ENCODE measurements around the gene MFSD6. TPM values are rescaled to one million over a fixed set of nuclear protein-coding genes. Genes with fewer than 3 reads are reported as not detected.

Gene MFSD6
- total RNA-seq, 4 donors from 2014 or later, result 43.1 to 123 (median 60.5) TPM

DNA sequence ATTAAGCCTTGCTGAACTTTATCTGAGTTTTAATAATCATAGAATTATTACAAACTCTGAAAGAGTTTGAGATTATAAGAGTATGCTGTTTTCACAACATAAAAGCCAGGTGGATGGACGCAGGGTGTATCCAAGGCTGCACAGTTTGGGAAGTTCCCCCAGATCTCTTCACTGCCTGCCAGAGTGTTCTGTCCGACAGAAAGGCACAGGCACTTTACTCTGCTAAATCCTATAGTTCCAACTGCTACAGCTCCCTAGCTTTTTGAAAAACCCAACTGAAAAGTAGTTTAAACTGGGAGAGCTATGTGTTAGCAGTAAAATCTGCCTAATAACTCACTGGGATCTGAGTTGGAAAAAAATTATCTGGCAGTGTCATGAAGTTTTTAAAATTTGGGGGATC, 38.0 kb downstream of the MFSD6 start:
- TF ChIP-seq, protein P1, sequence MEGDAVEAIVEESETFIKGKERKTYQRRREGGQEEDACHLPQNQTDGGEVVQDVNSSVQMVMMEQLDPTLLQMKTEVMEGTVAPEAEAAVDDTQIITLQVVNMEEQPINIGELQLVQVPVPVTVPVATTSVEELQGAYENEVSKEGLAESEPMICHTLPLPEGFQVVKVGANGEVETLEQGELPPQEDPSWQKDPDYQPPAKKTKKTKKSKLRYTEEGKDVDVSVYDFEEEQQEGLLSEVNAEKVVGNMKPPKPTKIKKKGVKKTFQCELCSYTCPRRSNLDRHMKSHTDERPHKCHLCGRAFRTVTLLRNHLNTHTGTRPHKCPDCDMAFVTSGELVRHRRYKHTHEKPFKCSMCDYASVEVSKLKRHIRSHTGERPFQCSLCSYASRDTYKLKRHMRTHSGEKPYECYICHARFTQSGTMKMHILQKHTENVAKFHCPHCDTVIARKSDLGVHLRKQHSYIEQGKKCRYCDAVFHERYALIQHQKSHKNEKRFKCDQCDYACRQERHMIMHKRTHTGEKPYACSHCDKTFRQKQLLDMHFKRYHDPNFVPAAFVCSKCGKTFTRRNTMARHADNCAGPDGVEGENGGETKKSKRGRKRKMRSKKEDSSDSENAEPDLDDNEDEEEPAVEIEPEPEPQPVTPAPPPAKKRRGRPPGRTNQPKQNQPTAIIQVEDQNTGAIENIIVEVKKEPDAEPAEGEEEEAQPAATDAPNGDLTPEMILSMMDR (IDR thresholded peaks at IDR 0.05), result no peak
- ATAC-seq (ENCODE audit: low FRiP score) (peak; percentile 50), DNase-seq (ENCODE audit: low spot score) (no peak)

DNA sequence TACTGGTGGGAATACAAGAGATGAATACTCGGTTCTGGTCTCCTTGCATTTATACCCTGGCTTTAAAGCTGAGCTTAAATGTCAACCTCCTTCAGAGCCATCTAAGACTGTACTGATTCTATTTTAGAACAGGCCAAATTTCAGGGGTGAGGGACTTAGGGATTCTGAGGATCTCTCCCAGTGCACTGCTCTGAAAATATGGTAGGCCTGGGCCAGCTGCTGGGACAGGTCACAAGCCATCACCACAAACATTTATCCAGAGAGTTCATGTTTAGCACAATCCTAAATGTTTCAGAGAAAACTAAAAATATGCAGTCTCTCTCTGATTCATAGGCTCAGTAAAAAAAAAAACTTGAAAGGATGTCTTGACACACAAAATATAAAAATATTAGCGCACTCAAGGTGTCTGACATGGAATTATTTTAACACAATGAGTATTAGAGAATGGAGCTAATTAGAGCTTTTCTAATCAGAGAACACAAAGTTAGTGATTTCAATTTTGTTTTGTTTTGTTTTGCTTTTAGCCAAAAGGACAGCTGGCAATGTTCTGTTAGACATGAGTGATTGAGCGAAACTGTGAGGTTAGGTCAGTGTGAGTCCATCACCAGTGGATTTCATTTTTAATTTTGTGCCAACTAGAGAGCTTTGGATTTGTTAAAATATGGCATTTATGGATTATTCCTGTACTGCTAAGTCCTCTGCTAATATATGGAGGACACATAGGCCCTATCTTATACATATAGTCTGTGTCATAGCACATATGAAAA, 38.8 kb downstream of the MFSD6 start:
- DNase-seq (ENCODE audit: low spot score) (no peak), ATAC-seq (ENCODE audit: low FRiP score) (peak; percentile 28)
- TF ChIP-seq, protein P1 (IDR thresholded peaks at IDR 0.05), result no peak

DNA sequence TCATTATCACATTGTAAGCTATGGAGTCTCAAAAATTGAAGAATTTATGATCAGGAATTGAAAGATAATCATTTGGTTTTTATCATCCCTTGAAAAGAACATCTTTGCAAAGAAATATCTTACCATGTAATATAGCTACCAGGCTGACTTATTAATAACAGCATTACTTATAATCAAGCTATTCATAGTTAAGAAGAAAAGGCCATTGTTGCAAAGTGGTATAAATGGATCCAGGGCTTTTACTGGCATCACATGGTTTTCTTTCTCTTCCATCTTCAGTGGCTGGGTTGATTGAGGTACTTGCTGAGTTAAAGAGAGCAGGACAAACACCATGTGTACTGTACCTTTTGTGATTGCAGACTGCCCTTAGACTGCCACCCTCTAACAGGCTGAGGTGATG, 39.6 kb downstream of the MFSD6 start:
- TF ChIP-seq, protein P1 (IDR thresholded peaks at IDR 0.05), result no peak
- DNase-seq (ENCODE audit: low spot score), result no peak
- ATAC-seq (ENCODE audit: low FRiP score), result no peak

DNA sequence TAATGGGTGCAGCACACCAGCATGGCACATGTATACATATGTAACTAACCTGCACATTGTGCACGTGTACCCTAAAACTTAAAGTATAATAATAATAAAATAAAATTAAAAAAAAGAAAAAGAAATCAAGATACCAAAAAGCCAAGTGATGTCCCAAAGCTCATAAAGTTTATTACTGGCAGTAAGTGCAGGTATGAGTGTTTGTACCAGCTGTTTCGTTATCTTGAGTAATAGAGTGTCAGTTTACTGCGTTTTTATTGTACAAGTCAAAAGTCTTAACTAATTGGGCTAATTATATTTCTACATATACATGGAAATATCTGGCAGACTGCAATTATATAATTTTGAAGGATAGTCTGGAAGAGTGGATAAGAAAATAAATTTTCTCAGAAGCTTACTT, 41.8 kb downstream of the MFSD6 start:
- ATAC-seq (ENCODE audit: low FRiP score), result no peak
- TF ChIP-seq, protein P1 (IDR thresholded peaks at IDR 0.05), result no peak
- no peak for DNase-seq (ENCODE audit: low spot score)

DNA sequence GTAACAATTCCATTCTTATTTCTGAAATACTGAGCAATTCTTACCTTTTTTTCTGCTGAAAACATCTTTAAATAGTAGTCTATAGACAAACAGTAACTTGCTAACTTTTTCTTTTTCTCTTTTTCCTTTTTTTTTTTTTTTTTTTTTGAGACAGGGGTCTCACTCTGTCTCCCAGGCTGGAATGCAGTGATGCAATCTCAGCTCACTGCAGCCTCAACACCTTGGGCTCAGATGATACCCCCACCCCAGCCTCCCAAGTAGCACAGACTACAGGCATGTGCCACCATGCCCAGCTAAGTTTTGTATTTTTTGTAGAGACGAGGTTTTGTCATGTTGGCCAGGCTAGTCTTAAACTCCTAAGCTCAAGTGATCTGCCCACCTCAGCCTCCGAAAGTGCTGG, 42.2 kb downstream of the MFSD6 start:
- ATAC-seq (ENCODE audit: low FRiP score), result no peak
- TF ChIP-seq, protein P1 (IDR thresholded peaks at IDR 0.05), result no peak
- DNase-seq (ENCODE audit: low spot score), result no peak

DNA sequence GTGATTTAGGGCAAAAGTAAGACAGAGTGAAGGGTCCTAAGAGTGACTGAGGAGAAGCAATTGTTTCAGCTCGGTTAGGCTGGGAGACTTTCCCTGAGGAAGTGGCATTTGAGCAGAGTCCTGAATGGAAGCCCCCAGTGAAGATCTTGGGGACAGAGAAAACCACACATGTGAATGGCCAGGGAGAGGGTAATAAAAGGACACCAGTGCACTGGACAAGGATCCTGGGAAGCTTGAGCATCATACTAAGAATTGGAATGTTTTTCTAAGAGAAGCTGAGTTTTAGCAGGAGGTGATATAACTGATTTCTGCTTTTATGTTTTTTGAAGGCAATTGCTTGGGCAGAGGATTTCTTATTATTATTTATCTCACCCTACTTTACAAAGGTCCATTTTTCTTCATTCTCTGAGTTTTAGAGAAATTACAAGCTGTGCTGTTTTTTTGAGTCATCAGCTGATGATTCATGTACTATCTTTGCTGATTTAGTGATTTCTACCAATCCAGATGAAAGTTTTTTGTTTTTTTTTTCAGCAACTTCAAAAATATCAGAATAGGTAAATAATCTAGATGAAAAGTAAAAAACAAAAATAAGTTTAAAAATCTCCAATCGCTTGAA, 43.5 kb downstream of the MFSD6 start:
- TF ChIP-seq, protein P1 (IDR thresholded peaks at IDR 0.05), result no peak
- no peak for DNase-seq (ENCODE audit: low spot score)
- ATAC-seq (ENCODE audit: low FRiP score), result no peak

DNA sequence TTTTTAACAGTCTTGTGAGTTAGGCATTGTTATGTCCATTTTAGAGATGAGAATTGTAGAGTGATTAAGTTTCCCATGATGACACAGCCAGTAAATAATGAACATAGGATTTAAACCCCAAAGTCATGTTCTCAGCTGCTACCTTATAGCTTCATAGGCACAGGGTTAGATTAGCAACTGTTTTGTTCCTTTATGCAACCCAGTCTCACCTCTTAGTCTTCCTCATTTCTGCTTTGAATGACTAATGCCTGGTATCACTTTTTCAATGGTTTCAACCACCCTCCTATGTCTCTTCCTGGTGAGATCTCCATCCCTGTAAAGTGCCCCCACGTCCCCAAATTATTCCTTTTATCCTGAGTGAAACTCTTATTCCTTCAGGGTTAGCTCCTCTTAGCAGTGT, 44.3 kb downstream of the MFSD6 start:
- DNase-seq (ENCODE audit: low spot score) (no peak), ATAC-seq (ENCODE audit: low FRiP score) (no peak)
- TF ChIP-seq, protein P1 (IDR thresholded peaks at IDR 0.05), result no peak

All from omental fat pad (tissue), 4 donors.